ENCODE data around the gene SIGLEC11. TPM values are rescaled to one million over a fixed set of nuclear protein-coding genes. Genes with fewer than 3 reads are reported as not detected.

Gene SIGLEC11
- total RNA-seq, 4 donors from 2014 or later, result 0.38 TPM; not detected in 3

DNA sequence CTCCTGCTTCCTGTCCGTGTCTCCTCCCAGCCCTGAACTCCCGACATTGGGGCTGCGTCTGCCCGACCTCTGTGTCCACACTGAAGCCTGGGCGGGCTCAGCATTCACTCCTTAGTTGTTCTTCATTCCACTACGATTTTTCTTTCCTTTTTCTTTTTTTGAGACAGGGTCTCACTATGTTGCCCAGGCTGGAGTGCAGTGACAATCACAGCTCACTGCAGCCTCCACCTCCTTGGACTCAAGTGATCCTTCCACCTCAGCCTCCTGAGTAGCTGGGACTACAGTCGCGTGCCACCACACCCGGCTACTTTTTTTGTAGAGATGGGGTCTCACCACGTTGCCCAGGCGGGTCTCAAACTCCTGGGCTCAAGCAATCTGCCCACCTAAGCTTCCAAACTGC is 23.5 kb upstream of the SIGLEC11 start:
- no peak overlapping the region for H3K4me3 ChIP-seq
- WGBS, 2 donors, result 88 to 90% methylated on average over 8 to 10 of the region's 11 CpGs
- H3K27ac ChIP-seq, result no peak overlapping the region
- no peaks in the 10 kb centered on the region for H3K27me3 ChIP-seq
- intact Hi-C loops (cut with DNase I), result no loop called here
- H3K4me1 ChIP-seq, result no peaks in the 10 kb centered on the region
- no peaks in the 10 kb centered on the region for H3K9me3 ChIP-seq
- no peak for TF ChIP-seq CTCF (IDR thresholded peaks at IDR 0.05)
- no peak for TF ChIP-seq POLR2A (IDR thresholded peaks at IDR 0.05)
- peaks cover 7 to 90% (median 10%) of the 10 kb centered on the region in 3 donors for H3K36me3 ChIP-seq
- DNase-seq, result no peak

- peaks cover 7 to 90% (median 9%) of the 10 kb centered on the region in 3 donors for H3K36me3 ChIP-seq
- TF ChIP-seq CTCF (IDR thresholded peaks at IDR 0.05) (peak; percentile 73 to 88 (median 81)), POLR2A (IDR thresholded peaks at IDR 0.05) (no peak)
- no peaks in the 10 kb centered on the region for H3K9me3 ChIP-seq
- H3K4me1 ChIP-seq, result no peaks in the 10 kb centered on the region
- H3K27ac ChIP-seq, result no peak overlapping the region
- no peaks in the 10 kb centered on the region for H3K27me3 ChIP-seq
- DNase-seq, result no peak
- intact Hi-C loops (cut with DNase I), result no loop called here
- WGBS, 2 donors, result 41 to 43% methylated on average over 9 to 10 of the region's 10 CpGs
- H3K4me3 ChIP-seq, result no peak overlapping the region
Measured at GRCh38 chr19:49983645-49984229, 22.8 kb upstream of the SIGLEC11 start.

DNA sequence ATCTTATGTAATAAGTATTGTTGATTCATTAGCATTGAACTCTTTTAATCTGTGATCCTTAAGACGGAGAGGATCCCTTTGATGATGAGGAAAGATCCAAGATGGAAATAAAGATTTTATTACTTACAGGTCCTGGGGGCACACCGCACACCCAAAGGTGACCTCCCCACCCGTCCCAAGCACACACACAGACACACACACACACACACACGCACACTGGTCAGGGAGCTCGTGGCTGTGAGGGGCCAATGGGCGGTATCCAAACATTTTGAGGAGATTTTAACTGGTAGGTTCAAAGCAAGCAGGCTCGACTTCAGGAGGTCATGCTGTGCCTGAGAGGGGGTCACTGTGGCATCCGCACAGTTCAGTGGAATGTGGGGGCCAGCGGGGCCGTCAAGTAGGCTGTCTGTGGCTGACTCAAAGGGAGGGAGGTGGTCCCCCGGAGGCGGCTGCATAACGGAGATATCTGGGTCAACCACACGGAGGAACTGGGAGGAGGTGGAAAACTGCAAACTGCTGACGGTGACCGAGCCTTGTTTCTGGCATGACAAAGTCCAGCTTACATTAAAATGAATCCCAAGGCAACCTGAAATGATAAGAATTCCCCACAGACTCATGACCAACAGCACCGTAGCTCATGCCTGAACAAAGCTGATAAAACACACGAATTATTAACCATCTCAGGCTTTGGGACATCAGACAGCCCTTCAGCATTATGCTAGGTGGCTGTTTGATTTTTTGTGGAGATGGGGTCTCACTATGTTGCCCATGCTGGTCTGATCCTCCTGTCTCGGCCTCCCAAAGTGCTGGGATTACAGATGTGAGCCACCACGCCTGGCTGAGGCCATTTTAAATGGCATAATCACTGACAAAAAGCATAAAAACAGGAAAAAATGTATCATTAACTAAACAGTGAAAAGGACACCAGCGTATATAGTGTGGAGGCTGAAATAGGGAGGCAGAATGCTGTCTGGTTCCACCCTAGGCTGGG is 20.9 kb upstream of the SIGLEC11 start:
- WGBS, 2 donors, result 81 to 89% methylated on average over 19 to 20 of the region's 21 CpGs
- TF ChIP-seq CTCF (IDR thresholded peaks at IDR 0.05) (no peak), POLR2A (IDR thresholded peaks at IDR 0.05) (no peak)
- Histone ChIP-seq H3K9me3 (no peaks in the 10 kb centered on the region), H3K4me1 (no peaks in the 10 kb centered on the region), H3K27me3 (no peaks in the 10 kb centered on the region), H3K27ac (no peak overlapping the region), H3K4me3 (no peak overlapping the region), H3K36me3 (peaks cover 6 to 97% (median 7%) of the 10 kb centered on the region in 3 donors)
- intact Hi-C loops (cut with DNase I), result no loop called here
- DNase-seq, result no peak

DNA sequence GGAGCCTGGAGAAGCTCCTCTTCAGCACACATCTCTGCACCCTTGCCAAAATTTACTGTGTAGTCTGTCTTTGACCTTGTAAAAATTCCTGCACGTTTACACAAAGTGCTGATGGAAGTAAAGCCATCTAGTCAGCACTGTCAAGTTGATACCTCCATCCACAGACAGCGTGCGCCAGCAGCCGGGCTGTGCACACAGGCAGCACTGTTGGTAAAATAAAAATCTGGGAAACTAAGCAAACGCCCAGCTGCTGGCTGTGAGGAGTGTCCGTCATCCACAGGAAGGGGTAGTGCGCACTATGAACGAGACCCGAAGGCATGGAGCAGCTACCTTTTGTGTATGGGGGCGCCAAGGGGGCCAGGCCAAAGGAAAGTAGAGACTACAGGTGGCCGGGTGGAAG is 17.4 kb upstream of the SIGLEC11 start:
- Histone ChIP-seq H3K4me1 (no peaks in the 10 kb centered on the region), H3K36me3 (peaks cover 0 to 82% (median 6%) of the 10 kb centered on the region in 3 donors), H3K27ac (no peak overlapping the region), H3K27me3 (no peaks in the 10 kb centered on the region), H3K9me3 (no peaks in the 10 kb centered on the region), H3K4me3 (no peak overlapping the region)
- TF ChIP-seq CTCF (IDR thresholded peaks at IDR 0.05), result no peak
- TF ChIP-seq POLR2A (IDR thresholded peaks at IDR 0.05), result no peak
- no peak for DNase-seq
- intact Hi-C loops (cut with DNase I), result no loop called here
- 75 to 82% methylated on average over 8 to 9 of the region's 11 CpGs for WGBS, 2 donors

DNA sequence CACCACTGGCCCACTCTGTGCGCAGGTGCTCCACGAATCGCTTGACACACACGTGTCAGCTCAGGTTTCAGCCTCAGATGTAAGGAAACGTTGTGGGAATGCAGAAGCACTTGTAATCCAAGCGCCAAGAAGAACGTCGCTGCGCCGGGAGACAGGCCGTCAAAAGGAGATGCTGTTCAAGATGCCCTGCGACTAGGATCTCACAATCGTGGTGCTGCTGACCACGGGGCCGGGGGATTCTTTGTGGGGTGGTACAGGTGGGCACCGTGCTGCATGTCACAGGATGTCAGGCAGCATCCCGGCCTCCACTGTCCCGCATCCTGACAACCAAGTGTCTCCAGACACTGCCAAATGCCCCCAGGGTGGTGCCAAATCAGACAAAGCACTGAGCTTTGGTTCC is 16.9 kb upstream of the SIGLEC11 start:
- Histone ChIP-seq H3K4me3 (no peak overlapping the region), H3K27me3 (no peaks in the 10 kb centered on the region), H3K9me3 (no peaks in the 10 kb centered on the region), H3K4me1 (no peaks in the 10 kb centered on the region), H3K36me3 (peaks cover 0 to 78% (median 6%) of the 10 kb centered on the region in 3 donors), H3K27ac (no peak overlapping the region)
- WGBS, 2 donors, result 85 to 92% methylated on average over 15 to 18 of the region's 18 CpGs
- intact Hi-C loops (cut with DNase I), result no loop called here
- no peak for TF ChIP-seq CTCF (IDR thresholded peaks at IDR 0.05)
- no peak for TF ChIP-seq POLR2A (IDR thresholded peaks at IDR 0.05)
- no peak for DNase-seq
